GM19328 (cell line): ENCODE data around the gene FHL3.
"Not testable (repeated sequence)": the region's sequence is repeated elsewhere in the genome, so short reads cannot be mapped to it uniquely, and the experiment has no call there.

Experiments used
- ATAC-seq: cut with Tn5 transposase; IDR thresholded peaks from one replicate; pipeline ENCODE4 v1.9.1; 2021; ENCODE audit warnings: mild to moderate bottlenecking, moderate library complexity; ENCODE audit not compliant: unreplicated experiment

FHL3 gene

GRCh38 chr1:37995751-37996345, 9.5 kb downstream of the FHL3 start:
- ATAC-seq, result no peak

GRCh38 chr1:37994886-37995566, 10.3 kb downstream of the FHL3 start:
- ATAC-seq, result no peak

- peak; percentile 16 for ATAC-seq
These were observed 15.9 kb downstream of the FHL3 start for GRCh38 chr1:37989361-37989930.

- no peak for ATAC-seq
These were observed 17.6 kb downstream of the FHL3 start for GRCh38 chr1:37987679-37988078.

- no peak for ATAC-seq
These were observed 21.8 kb downstream of the FHL3 start for GRCh38 chr1:37983546-37983945.

- ATAC-seq, result no peak
These were observed 26.8 kb downstream of the FHL3 start for GRCh38 chr1:37978541-37978940.

- ATAC-seq, result not testable (repeated sequence)
These were observed 30.2 kb downstream of the FHL3 start for GRCh38 chr1:37975083-37975482.

- ATAC-seq, result no peak
These were observed 30.7 kb downstream of the FHL3 start for GRCh38 chr1:37974567-37974966.

GRCh38 chr1:37973684-37974083, 31.6 kb downstream of the FHL3 start:
- ATAC-seq, result not testable (repeated sequence)

GRCh38 chr1:37965301-37965700, 40.0 kb downstream of the FHL3 start:
- ATAC-seq, result no peak

GRCh38 chr1:37964106-37964505, 41.2 kb downstream of the FHL3 start:
- ATAC-seq, result not testable (repeated sequence)

- ATAC-seq, result no peak
These were observed 46.6 kb downstream of the FHL3 start for GRCh38 chr1:37958690-37959089.

- ATAC-seq, result no peak
These were observed 49.6 kb downstream of the FHL3 start for GRCh38 chr1:37955685-37956084.

- no peak for ATAC-seq
These were observed 50.9 kb downstream of the FHL3 start for GRCh38 chr1:37954316-37954971.

GRCh38 chr1:37952738-37953137, 52.6 kb downstream of the FHL3 start:
- ATAC-seq, result no peak

GRCh38 chr1:37951783-37952624, 53.3 kb downstream of the FHL3 start:
- ATAC-seq, result no peak

- no peak for ATAC-seq
These were observed 54.1 kb downstream of the FHL3 start for GRCh38 chr1:37951041-37951782.

GRCh38 chr1:37949524-37950152, 55.7 kb downstream of the FHL3 start:
- no peak for ATAC-seq

- ATAC-seq, result no peak
These were observed 56.5 kb downstream of the FHL3 start for GRCh38 chr1:37948841-37949240.

- no peak for ATAC-seq
These were observed 57.1 kb downstream of the FHL3 start for GRCh38 chr1:37948166-37948565.
